CD8-positive, alpha-beta memory T cell (primary cell): ENCODE results near the gene PRKAR1B. TPM values are rescaled to one million over a fixed set of nuclear protein-coding genes. Genes with fewer than 3 reads are reported as not detected.

Source experiments
- CTCF ChIA-PET: fragments of 350-600 bp; sonication (Branson Sonifier 250); formaldehyde crosslinking; loops from one replicate; lab custom pipeline; 2021; ENCODE audit warnings: antibody characterized with exemption; lab: Charles Lee
- POLR2A ChIA-PET: fragments of 350-600 bp; sonication (Branson Sonifier 250); formaldehyde crosslinking; loops from one replicate; lab custom pipeline; 2021; ENCODE audit warnings: antibody characterized with exemption; lab: Charles Lee
- DNase-seq, 5 donors: peaks; one replicate each; pipeline versions ENCODE4 v3.0.0 to v3.0.0-alpha.2; 2020 to 2022; ENCODE audit warnings: mixed read lengths in 1 of 5
- H3K27ac ChIP-seq: one replicate; pipeline ENCODE4 v1.7.0; 2013; ENCODE audit warnings: low read depth, mild to moderate bottlenecking, low read length, moderate library complexity
- H3K27me3 ChIP-seq: 2 replicates; pipeline ENCODE4 v1.7.0; 2013; ENCODE audit warnings: low read length, mild to moderate bottlenecking; ENCODE audit not compliant: insufficient read depth, poor library complexity, severe bottlenecking
- H3K36me3 ChIP-seq: 2 replicates; pipeline ENCODE4 v1.7.0; 2013; ENCODE audit warnings: mild to moderate bottlenecking, low read length, moderate library complexity; ENCODE audit not compliant: insufficient read depth
- H3K4me1 ChIP-seq: 2 replicates; pipeline ENCODE4 v1.7.0; 2013; ENCODE audit warnings: mild to moderate bottlenecking, low read length, moderate library complexity; ENCODE audit not compliant: insufficient read depth
- H3K4me3 ChIP-seq: 2 replicates; pipeline ENCODE4 v1.7.0; 2013; ENCODE audit warnings: mild to moderate bottlenecking, low read length
- H3K9me3 ChIP-seq: 2 replicates; pipeline ENCODE4 v1.7.0; 2013; ENCODE audit warnings: mild to moderate bottlenecking, low read length
- H3K27ac Mint-ChIP-seq, 8 donors: one replicate each; pipeline ENCODE4 v1.8.0; 2020 to 2021; ENCODE audit warnings: mixed read lengths in 8 of 8, mild to moderate bottlenecking in 6 of 8, inconsistent platforms in 3 of 8, moderate library complexity in 3 of 8
- H3K27me3 Mint-ChIP-seq, 2 donors: one replicate each; pipeline ENCODE4 v1.8.0; 2020 to 2021; ENCODE audit warnings: mixed read lengths in 2 of 2, mild to moderate bottlenecking in 1 of 2, moderate library complexity in 1 of 2
- H3K36me3 Mint-ChIP-seq, 3 donors: one replicate each; pipeline ENCODE4 v1.8.0; 2020 to 2021; ENCODE audit warnings: mixed read lengths in 3 of 3, inconsistent platforms in 1 of 3, mild to moderate bottlenecking in 1 of 3
- H3K4me1 Mint-ChIP-seq, 3 donors: one replicate each; pipeline ENCODE4 v1.8.0; 2020 to 2021; ENCODE audit warnings: mixed read lengths in 3 of 3, inconsistent platforms in 1 of 3, mild to moderate bottlenecking in 1 of 3
- H3K4me3 Mint-ChIP-seq, 7 donors: one replicate each; pipeline ENCODE4 v1.8.0; 2020 to 2021; ENCODE audit warnings: mixed read lengths in 7 of 7, mild to moderate bottlenecking in 6 of 7, moderate library complexity in 4 of 7, inconsistent platforms in 2 of 7
- H3K9me3 Mint-ChIP-seq, 5 donors: one replicate each; pipeline ENCODE4 v1.8.0; 2020 to 2022; ENCODE audit warnings: mixed read lengths in 5 of 5, mild to moderate bottlenecking in 3 of 5, moderate library complexity in 2 of 5, inconsistent platforms in 1 of 5
- polyA plus RNA-seq: library from polyadenylated mRNA; unstranded; fragments of 300-500 nt; fragmentation: Illumina TruSeq; gene quantifications from one replicate; pipeline ENCODE4 v1.2.3, GENCODE V29; 2021
- total RNA-seq, 2 experiments: library from RNA; stranded (reverse); gene quantifications; one replicate each; pipeline ENCODE4 v1.2.3, GENCODE V29; 2021

The PRKAR1B gene
- total and polyA plus RNA-seq, 3 experiments from 2014 or later: 8.1 to 32.4 (median 28.3) TPM

GRCh38 chr7:510782-511281 lies 216.2 kb downstream of the PRKAR1B start:
- H3K27me3 ChIP-seq: peaks cover 3% of the 10 kb centered on the region
- no peak for DNase-seq
- Mint-ChIP-seq H3K36me3 (no peaks in the 10 kb centered on the region), H3K27me3 (peaks cover 7 to 20% of the 10 kb centered on the region in 2 donors), H3K4me3 (no peak overlapping the region), H3K27ac (no peak overlapping the region), H3K4me1 (peaks cover 0 to 7% (median 6%) of the 10 kb centered on the region in 3 donors), H3K9me3 (no peaks in the 10 kb centered on the region)
- no peaks in the 10 kb centered on the region for H3K9me3 ChIP-seq
- no peaks in the 10 kb centered on the region for H3K36me3 ChIP-seq
- CTCF ChIA-PET: no interaction called here
- H3K27ac ChIP-seq: no peak overlapping the region
- POLR2A ChIA-PET: no interaction called here
- no peaks in the 10 kb centered on the region for H3K4me1 ChIP-seq
- no peak overlapping the region for H3K4me3 ChIP-seq

DNA sequence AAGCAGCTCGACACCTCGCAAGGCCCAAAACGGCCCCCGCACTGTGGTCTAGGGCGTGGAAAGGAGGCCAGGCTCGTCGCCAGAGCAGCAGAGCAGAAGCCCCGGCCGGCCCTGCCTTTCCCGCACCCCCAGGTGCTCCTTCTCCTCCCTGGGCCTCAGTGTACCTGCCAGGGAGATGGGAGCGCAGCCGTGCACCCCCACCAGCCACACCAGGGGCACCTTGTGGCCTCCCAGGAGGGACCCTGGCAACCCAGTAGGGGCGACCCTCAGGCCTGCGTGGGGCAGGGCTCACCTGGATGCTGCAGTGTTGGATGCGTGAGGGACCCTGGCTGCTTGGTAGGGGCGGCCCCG lies 217.0 kb downstream of the PRKAR1B start:
- Histone ChIP-seq H3K27ac (no peak overlapping the region), H3K4me3 (no peak overlapping the region), H3K9me3 (no peaks in the 10 kb centered on the region), H3K36me3 (no peaks in the 10 kb centered on the region), H3K4me1 (no peaks in the 10 kb centered on the region), H3K27me3 (no peaks in the 10 kb centered on the region)
- no peaks in the 10 kb centered on the region for H3K36me3 Mint-ChIP-seq
- no peak overlapping the region for H3K4me3 Mint-ChIP-seq
- no peak overlapping the region for H3K27ac Mint-ChIP-seq
- ChIA-PET CTCF (no interaction called here), POLR2A (no interaction called here)
- H3K9me3 Mint-ChIP-seq: no peaks in the 10 kb centered on the region
- no peak for DNase-seq
- H3K4me1 Mint-ChIP-seq: peaks cover 0 to 7% (median 6%) of the 10 kb centered on the region in 3 donors
- H3K27me3 Mint-ChIP-seq: peaks cover 2 to 12% of the 10 kb centered on the region in 2 donors

DNA sequence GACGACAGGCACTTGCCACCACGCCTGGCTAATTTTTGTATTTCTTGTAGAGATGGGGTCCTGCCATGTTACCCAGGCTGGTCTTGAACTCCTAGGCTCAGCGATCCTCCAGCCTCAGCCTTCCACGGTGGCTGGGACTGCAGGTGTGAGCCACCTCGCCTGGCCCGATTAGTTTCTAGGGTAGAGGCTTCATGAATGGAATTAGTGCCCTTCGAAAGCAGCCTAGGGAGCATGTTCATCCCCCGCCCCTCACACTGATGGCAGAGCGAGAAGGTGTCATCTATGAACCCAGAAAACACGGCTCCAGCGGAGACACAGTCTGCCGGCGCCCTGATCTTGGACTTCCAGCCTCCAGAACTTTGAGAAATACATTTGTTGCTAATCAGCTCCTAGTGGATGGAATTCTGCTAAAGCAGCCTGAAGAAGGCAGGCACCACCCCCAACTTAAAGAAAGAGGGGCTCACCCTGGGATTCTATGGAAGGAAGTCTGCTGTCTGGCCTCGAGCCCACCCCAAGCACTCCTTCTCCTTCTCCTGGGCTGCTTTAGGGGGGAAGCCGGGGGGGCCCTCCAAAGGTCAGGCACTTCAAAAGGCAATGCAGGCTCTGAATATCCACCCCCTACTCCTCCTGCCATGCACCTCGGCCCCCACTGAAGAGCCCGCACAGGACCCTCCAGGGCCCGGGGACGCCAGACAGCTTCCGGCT lies 217.5 kb downstream of the PRKAR1B start:
- no peaks in the 10 kb centered on the region for H3K27me3 ChIP-seq
- peaks cover 0 to 7% (median 6%) of the 10 kb centered on the region in 3 donors for H3K4me1 Mint-ChIP-seq
- H3K27me3 Mint-ChIP-seq: peaks cover 0 to 8% of the 10 kb centered on the region in 2 donors
- CTCF ChIA-PET: no interaction called here
- no peak overlapping the region for H3K27ac Mint-ChIP-seq
- no peak for DNase-seq
- H3K4me3 ChIP-seq: no peak overlapping the region
- POLR2A ChIA-PET: no interaction called here
- H3K4me3 Mint-ChIP-seq: no peak overlapping the region
- no peaks in the 10 kb centered on the region for H3K9me3 Mint-ChIP-seq
- H3K4me1 ChIP-seq: no peaks in the 10 kb centered on the region
- H3K36me3 ChIP-seq: no peaks in the 10 kb centered on the region
- H3K9me3 ChIP-seq: no peaks in the 10 kb centered on the region
- H3K36me3 Mint-ChIP-seq: no peaks in the 10 kb centered on the region
- no peak overlapping the region for H3K27ac ChIP-seq

DNA sequence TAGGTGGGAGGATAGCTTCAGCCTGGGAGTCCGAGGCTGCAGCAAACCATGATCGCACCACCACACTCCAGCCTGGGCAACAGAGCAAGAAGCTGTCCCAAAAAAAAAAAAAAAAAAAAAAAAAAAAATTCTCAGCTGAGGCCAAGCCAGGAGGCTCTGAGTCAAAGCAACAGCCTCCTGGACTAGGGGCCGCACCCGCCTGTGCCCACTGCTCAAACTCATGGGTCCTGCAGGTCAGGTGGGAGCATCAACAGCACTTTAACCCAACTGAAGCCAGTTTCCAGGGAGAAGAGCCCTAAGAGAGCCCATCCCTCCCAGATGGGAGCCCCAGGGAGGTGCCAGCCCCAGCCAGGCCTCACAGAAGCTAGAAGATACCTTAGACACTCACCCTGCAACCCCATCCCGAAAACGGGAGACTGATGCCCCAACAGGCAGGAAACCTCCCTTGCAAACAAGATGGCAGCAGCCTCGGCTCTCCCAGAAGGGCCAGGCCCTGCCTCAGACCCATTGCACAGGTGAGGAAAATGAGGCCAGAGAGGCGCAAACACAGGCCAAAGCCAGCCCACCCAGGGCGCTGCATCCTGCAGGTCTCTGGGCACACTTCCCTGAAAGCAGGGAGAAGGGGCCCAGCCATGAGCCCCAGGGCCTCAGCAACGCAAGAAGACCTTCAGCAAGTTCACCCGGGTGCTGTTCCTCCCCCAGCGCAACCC lies 218.5 kb downstream of the PRKAR1B start:
- H3K27me3 Mint-ChIP-seq: peaks cover 0 to 2% of the 10 kb centered on the region in 2 donors
- no peak for DNase-seq
- H3K4me3 Mint-ChIP-seq: no peak overlapping the region
- H3K36me3 Mint-ChIP-seq: no peaks in the 10 kb centered on the region
- peaks cover 0 to 2% (median under 1%) of the 10 kb centered on the region in 3 donors for H3K4me1 Mint-ChIP-seq
- Histone ChIP-seq H3K27ac (no peak overlapping the region), H3K27me3 (no peaks in the 10 kb centered on the region), H3K9me3 (no peaks in the 10 kb centered on the region), H3K36me3 (no peaks in the 10 kb centered on the region), H3K4me1 (no peaks in the 10 kb centered on the region), H3K4me3 (no peak overlapping the region)
- ChIA-PET POLR2A (no interaction called here), CTCF (no interaction called here)
- H3K27ac Mint-ChIP-seq: peak overlapping the region in 1 of 8 donors; percentile 24
- H3K9me3 Mint-ChIP-seq: no peaks in the 10 kb centered on the region

- Mint-ChIP-seq H3K27ac (peak overlapping the region in 1 of 8 donors; percentile 60), H3K9me3 (no peaks in the 10 kb centered on the region), H3K4me1 (no peaks in the 10 kb centered on the region), H3K27me3 (no peaks in the 10 kb centered on the region), H3K36me3 (no peaks in the 10 kb centered on the region), H3K4me3 (no peak overlapping the region)
- no peaks in the 10 kb centered on the region for H3K36me3 ChIP-seq
- no peaks in the 10 kb centered on the region for H3K4me1 ChIP-seq
- no peak overlapping the region for H3K4me3 ChIP-seq
- ChIA-PET CTCF (no interaction called here), POLR2A (no interaction called here)
- no peaks in the 10 kb centered on the region for H3K27me3 ChIP-seq
- H3K9me3 ChIP-seq: no peaks in the 10 kb centered on the region
- no peak overlapping the region for H3K27ac ChIP-seq
- no peak for DNase-seq
Observed at GRCh38 chr7:507623-508300, 219.3 kb downstream of the PRKAR1B start.

DNA sequence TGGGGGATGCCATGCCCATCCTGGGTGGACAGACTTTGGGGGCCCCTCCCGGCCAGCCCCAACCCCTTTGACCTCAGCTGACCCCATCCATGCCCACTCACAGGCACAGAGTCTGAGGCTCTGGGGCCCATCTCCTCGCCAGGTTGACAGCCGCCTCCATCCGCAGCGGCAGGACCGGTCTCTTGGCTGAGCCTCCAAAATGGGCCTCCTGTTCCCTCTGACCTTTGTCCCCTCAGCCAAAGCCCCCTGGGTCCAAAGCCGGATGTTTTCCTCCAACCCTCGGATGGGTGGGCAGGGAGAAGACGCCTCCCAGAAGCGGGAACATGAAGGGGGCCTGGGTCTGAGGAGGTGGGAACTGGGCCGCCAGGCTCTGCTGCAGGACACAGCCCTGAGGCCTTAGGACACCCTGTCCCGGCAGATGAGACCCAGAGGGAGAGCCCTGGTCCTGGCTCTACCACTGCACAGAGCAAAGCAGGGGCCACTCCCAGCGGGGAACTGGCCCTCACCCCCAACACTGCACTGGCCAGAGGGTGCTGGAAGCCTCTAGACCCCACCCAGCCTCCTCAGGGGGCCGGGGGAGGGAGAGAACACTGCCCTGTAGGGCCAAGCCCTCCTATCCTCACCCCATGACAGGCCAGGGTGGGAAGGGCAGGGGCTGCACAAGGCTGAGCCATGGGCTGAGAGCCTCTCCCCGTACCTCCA lies 220.0 kb downstream of the PRKAR1B start:
- POLR2A ChIA-PET: no interaction called here
- peak overlapping the region in 1 of 8 donors; percentile 60 for H3K27ac Mint-ChIP-seq
- H3K27me3 Mint-ChIP-seq: no peaks in the 10 kb centered on the region
- no peaks in the 10 kb centered on the region for H3K4me1 Mint-ChIP-seq
- no peaks in the 10 kb centered on the region for H3K9me3 Mint-ChIP-seq
- DNase-seq: peak in 1 of 5 donors; percentile 35
- no peaks in the 10 kb centered on the region for H3K4me1 ChIP-seq
- H3K9me3 ChIP-seq: no peaks in the 10 kb centered on the region
- CTCF ChIA-PET: no interaction called here
- no peak overlapping the region for H3K4me3 Mint-ChIP-seq
- H3K36me3 Mint-ChIP-seq: no peaks in the 10 kb centered on the region
- H3K27ac ChIP-seq: no peak overlapping the region
- H3K36me3 ChIP-seq: no peaks in the 10 kb centered on the region
- H3K27me3 ChIP-seq: no peaks in the 10 kb centered on the region
- H3K4me3 ChIP-seq: no peak overlapping the region

DNA sequence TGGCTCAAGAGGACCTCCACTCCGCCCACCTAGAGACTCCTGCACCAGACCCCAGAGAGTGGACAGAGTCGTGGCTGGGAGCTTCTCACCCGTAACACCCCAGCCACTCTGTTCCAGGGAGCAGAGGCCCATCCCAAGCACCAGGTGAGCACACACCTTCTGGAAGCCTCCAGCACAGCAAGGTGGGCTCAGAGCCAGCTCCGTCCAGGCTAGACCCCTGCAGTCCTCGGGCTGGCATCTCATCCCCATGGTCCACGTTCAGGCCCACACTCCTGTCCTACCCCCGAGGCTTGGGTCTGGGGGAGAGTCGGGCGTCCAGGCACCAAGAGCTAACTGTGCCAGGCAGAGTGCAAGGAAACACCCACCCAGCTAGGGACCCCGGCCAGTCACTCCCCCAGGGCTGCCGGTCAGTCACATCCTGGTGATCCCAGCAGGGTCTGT lies 220.7 kb downstream of the PRKAR1B start:
- no peaks in the 10 kb centered on the region for H3K27me3 ChIP-seq
- no peak overlapping the region for H3K4me3 ChIP-seq
- no peak overlapping the region for H3K4me3 Mint-ChIP-seq
- no peaks in the 10 kb centered on the region for H3K9me3 Mint-ChIP-seq
- H3K27ac ChIP-seq: no peak overlapping the region
- no peaks in the 10 kb centered on the region for H3K36me3 Mint-ChIP-seq
- no peaks in the 10 kb centered on the region for H3K27me3 Mint-ChIP-seq
- CTCF ChIA-PET: no interaction called here
- POLR2A ChIA-PET: no interaction called here
- no peaks in the 10 kb centered on the region for H3K9me3 ChIP-seq
- H3K27ac Mint-ChIP-seq: no peak overlapping the region
- peak in 1 of 5 donors; percentile 31 for DNase-seq
- no peaks in the 10 kb centered on the region for H3K4me1 ChIP-seq
- H3K4me1 Mint-ChIP-seq: no peaks in the 10 kb centered on the region
- no peaks in the 10 kb centered on the region for H3K36me3 ChIP-seq
